Activated CD4-positive, alpha-beta T cell treated with anti-CD3 and anti-CD28 coated beads for 4 hours (primary cell): ENCODE measurements around the gene DCC.

Source experiments
- DNase-seq, 2 donors: peaks; one replicate each; pipeline ENCODE4 v3.0.0-alpha.2; 2020

Gene DCC

DNA sequence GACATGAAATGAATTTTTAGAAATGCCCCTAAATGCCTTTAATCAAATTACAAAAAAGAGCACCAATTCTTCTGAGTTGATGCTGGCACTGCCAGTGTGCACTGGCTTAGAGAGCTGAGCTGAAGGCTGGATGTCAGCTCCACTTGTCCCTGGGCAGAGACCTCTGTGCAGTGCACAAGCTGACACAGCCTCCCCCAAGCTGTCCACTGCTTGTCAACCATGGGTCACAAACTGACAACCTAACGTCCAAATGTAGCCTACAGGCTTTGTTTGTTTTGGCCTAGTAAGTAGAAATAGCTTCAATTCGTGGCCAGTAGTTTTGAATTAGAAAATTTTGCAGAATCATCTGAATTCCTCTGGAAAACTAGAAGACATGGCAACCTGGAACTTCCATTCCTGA is 605.6 kb downstream of the DCC start:
- DNase-seq = no peak

DNA sequence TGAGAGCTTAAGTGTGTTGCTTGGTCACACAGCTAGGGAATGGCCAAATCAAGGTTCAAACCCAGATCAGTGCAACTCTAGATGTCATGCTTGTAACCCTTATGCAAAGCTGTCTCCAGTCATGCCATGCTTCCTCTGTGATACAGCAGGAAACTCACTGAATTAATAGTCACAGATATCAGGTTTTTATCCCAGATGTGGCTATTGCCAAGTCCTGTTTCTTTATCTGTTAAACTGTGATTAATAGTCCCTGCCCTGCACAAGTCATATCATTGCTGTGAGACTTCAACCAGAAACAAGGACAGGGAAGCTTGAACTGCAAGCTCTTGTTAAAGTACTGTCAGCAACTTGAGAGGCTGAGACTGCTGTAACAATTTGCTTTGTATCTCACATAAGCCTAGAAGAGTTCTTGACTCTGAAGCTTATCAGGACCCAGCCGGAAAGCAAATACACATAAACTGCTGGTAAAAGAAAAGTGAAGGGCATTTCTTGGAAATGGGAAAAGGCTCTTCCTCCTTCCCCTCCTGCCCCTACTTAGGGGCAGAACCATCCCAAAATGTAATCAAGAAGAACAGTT is 609.0 kb downstream of the DCC start:
- DNase-seq = no peak

DNA sequence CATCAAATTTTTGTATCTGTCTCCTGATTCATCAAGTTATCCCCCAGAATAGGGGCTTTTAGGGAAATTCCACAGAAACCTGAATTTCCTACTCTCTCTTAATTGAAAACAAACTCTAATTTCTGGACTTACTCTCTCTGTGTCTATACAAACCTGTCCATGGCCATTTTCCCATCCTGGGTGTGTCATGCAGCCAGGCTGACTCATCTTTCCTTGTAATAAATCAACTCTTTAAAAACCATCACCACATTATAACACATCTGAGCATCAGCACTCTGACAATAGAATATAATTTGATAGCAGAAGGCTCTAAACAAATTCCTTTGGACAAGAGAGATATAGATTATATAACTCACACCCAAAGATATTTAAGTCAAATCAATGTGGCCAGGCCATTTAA is 610.2 kb downstream of the DCC start:
- DNase-seq = no peak

DNA sequence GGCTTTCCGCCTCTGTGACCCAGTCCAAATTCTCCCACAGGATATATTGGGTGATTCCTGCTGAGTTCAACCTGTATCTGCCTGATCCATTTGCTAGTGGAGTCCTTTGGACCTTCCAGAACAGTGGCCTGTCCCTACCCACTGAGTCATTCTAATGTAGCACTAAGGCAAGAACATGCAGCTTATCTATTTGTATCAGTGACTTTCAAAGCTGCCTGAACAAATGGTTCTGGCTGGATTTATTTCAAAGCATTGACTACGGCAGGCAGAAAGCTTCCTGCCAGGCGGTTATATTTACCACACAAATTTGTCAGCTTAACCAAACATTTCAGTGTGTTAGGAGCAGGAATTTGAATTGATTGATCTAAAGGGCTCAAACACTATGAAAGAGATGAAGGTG is 613.4 kb downstream of the DCC start:
- no peak for DNase-seq

DNA sequence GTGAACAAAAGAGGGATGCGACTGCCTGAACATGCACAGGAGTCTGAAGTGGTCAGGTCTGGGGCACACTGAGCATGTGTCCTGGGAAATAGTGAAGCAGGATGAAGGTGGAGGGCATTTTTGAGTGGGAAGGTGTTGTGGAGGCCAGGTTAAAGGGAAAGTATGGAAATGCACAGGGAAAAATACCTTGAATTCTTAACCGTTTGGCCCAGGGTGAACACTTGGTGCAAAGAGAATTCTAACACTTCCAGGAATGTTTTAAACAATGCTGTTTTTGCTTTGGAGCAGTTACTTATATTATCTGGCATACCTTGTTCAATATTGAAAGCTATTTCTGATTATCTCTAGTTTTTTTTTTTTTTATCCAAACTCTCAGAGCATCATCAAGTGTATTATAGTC is 623.5 kb downstream of the DCC start:
- DNase-seq = no peak

DNA sequence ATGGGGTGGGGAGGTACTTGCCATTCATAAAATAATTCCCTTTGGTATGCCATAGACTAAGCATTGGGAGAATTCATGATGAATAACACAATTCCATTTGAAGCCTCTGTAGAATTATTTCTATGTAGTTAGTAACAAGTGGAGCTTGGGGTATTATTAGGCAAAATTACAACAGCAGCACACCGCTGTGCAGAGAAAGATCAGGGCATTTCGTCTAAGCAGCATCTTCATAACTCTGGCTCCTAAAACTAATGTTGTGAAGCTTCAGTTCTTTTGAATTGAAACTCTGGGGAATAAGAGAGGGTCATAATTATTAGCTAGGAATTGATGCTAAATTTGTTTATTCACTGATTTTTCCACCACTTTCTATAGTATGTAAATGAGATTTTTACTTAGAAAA is 630.7 kb downstream of the DCC start:
- no peak for DNase-seq

DNA sequence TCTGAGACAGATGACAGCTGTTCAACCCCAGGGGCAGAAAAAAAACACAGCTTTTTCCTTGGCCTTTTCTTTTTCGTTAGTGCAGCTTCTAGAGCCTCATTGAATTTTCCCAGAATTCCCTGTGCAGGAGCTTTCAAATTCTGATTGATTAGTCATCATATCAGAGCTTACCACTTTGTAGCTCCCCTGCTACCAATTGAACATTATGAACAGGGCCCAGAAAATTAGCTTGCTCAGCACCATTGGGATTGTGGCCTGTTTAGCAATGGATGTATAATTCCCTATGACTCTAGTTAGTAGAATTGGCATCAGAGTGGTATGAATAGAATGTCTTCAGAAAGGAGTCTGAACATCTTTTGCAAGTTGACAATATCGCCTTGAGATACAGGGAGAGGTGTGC is 631.1 kb downstream of the DCC start:
- DNase-seq = no peak

DNA sequence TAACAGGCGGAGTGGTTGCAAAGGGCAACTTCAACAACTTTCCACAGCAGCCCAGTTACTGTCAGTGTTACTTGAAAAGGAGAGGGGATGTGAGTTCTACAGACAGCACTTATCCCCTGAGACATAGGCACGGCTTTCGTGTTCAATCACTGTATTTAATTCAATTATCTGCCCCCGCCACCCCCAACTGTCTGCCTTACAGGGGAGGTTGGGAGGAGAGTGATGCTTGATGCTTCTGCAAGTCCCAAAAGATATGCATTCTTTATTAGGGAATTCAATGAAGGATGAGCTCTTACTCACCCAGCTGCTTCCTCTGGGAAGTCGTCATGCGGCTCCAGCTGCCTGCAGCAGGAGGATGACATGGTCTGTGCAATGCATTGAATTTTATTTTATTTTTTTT is 639.9 kb downstream of the DCC start:
- DNase-seq = no peak

DNA sequence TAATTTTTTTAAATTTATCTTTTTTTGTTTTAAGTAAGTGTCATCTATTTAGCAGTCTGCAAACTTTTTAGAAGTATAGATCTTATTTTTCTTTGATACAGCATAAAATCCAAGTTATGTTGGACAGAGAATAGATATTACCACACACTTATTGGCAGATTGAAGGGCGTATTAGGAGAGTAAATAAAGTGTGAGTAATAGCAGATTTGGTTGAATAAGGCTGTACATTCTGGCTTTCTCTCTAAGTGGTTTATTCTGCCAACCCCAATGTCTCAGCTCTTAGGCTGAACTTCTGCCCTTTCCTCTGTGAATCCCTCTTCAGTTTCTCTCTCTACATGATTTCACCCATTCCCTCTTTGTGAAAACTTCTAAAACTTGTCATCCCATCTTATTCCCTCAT is 651.2 kb downstream of the DCC start:
- no peak for DNase-seq

DNA sequence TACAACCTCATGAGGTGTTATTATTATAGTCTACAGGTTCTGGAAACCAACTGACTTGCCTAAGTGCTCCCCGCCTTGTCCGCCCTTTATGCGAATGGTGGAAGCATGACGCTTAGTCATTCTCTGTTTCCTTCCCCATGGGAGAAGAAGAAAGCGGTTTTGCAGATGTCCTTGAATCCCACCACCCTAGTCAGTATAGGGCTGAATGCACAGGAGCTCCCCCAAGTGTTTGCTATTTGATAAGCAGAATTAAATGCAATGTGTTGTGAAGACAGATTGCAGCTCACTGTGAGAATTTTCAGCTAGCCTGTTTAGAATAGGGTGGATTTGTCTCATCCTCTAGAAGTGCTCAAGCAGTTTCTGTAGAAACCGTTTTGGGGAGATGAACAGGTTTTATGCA is 652.0 kb downstream of the DCC start:
- no peak for DNase-seq

DNA sequence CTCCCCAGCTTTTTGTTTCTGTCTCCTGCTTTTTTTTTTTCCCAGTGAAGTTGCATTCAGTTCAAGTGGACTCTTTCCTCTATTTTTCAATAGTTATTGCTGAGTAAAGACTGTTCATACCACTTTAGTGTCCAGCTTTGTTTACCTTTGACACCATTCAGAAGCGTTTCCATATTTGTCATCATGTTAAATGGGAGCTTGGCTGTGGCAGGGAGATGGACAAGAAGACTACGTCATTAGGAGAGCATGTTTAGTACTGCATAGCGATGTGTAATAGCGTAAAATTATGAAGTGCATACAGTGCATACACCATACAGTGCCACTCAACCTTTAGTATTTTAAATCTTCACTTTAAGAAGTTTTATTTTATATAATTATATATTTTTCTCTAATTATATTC is 655.9 kb downstream of the DCC start:
- DNase-seq = no peak

DNA sequence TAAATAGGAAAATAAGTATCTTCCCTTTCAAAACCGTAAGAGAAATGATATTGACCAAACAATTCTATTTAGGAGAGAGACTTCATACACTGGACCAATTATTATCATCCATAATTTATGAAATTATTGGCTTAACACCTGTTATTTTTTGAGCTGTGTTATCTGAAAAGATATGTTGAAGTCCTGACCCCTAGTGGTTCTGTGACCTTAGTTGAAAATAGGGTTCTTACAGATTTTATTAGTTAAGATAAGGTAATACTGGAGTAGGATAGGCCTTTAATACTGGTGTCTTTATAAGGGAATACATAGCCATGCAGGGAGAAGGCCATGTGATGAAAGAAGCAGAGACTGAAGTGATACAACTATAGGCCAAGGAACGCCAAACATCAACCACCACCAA is 659.6 kb downstream of the DCC start:
- DNase-seq = no peak

DNA sequence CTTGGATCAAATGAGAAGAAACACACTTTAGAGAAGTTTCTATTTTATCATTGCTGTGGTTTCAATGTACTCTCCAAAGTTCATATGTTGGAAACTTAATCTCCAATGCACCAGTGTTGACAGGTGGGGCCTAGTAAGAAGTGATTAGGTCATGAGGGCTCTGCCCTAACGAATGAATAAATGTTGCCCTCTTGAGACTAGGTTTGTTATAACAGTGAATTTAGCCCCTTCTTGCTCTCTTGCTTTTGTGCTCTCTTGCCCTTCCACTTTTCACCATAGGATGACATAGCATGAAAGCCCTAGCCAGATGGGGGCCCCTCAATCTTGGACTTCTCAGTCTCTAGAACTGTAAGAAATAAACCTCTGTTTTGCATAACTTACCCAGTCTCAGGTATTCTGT is 664.8 kb downstream of the DCC start:
- DNase-seq = no peak

DNA sequence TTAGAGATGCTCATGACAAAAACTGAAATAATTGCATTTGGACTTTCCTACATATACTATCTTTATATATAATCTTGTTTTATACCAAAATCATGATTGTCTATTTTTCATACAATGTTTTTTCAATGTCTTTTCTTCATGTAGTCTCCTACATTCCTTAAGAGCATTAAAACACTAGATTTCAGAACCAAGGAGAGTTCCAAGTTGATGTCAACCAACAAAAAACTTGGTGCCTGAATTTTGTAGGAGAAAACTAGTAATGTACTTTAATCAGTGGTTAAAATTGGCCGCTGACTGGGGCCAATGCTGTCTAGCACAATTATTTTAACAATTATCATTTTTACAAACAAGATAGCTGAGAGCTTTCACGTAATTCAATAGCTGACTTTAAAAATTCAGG is 678.8 kb downstream of the DCC start:
- no peak for DNase-seq

DNA sequence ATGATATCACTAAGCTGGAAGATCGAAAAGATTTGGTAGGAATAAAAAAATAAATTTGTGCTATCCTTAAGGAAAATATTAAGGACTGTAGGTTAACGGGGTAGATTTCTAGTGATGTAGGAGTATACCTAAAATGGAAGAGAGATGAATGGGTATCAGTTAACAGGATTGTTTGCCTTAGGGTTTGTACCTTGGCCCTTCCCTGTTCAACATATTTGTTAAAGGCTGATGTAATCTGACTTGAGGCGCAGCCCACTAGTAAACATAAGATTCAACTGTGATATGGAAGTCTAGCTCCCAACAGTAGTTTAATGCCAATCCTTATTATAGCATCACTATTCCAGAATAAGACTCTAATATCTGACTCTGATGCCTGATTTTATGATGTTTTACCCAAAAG is 685.2 kb downstream of the DCC start:
- DNase-seq = no peak

DNA sequence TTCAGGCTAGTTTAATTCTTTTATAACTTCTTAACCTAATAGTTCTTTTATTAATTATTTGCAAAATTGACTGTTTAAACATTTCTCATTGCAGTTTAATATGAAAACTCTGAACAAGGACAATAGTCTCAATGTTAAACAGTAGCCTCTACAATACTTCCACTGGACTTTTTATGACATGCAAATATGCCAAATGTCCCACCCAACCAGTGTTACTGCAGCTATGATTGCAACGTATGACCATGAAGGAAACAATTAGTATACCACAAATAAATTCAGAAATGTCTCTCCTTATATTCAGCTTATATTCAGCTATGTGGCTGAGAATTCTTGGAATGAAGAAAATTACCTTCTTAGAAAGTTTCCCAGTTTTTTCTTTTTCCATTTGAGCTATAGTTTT is 688.6 kb downstream of the DCC start:
- no peak for DNase-seq

DNA sequence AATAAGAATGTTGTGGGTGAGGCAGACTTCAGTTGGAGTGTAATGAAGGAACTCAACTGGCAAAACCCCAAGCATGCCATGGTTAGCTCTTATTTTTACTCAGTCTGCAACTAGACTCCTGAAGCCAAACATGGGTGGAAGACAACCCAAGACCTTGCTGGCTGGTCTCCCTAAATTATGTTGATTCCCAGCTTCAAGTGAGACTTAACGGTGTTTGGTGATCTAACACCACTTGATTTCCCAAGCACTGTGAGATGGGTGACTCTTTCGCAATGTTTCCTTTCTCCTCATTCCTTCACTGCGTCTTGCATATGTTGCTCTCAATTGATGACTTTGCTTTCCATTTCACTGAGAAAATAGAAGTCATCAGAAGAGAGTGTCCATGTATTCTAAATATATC is 693.1 kb downstream of the DCC start:
- DNase-seq = no peak

DNA sequence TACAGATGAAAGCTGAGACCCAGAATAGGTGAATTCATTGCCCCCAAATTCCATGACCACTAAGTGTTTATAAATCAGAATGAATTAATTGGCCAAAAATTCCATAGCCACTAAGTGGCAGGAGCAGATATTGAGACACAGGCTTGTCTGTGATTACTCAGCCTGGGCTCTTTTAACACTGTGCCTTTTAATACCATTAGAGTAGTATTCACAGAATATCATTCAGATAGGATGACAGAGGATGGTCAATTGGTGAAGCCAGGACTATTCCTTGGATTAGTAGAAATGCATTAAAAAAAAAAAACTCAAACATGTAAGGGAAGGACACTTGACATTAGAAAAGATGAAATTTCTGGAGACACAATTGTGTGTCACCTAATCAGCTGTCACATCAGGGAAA is 698.6 kb downstream of the DCC start:
- DNase-seq = no peak

DNA sequence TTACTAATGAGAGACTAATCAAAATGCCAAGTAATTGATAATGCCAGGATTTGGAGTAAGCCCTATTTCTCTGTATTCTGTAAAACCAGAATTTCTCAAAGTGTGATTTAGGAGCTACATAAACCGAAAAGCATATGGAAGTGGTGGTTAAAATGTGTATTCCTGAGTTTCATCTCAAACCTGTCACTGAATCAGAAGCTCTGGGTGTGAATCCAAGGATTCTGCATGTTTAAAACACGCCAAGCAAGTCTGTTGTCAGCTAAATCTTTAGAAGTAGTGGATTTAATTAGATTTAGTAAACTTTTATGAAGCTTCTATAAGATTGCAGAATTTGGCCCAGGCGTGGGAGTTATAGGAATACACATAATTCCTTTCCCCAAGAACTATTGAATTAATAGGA is 700.3 kb downstream of the DCC start:
- no peak for DNase-seq

DNA sequence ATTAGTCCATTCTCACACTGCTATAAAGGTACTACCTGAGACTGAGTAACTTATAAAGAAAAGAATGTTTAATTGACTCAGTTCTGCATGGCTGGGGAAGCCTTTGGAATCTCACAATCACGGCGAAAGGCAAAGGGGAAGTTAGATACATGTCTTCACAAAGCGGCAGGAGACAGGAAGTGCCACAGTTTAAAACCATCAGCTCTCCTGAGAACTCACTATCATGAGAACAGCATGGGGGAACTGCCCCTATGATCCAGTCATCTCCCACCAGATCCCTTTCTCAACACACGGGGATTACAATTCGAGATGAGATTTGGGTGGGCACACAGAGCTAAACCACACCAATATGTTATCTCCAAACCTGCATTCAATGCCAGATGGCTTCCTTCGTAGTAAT is 716.1 kb downstream of the DCC start:
- DNase-seq = no peak

DNA sequence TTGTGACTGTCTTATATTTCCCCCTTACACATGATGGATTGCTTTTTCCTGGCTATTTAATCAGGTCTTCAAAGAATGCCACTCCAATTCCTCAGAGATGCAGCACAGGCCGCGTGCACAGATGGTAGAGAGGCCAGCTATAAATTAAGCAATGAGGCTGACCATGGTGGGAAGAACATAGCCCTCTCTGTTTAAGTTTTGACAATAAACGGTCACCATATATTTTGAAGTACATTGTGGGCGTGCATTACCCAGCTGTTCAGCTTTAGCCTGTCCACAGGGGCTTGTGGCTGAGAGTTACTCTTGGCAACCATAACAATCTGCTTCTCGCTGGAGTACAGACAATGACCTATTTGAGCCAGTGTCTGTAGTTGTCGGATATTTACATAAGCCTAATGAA is 730.8 kb downstream of the DCC start:
- DNase-seq = no peak

DNA sequence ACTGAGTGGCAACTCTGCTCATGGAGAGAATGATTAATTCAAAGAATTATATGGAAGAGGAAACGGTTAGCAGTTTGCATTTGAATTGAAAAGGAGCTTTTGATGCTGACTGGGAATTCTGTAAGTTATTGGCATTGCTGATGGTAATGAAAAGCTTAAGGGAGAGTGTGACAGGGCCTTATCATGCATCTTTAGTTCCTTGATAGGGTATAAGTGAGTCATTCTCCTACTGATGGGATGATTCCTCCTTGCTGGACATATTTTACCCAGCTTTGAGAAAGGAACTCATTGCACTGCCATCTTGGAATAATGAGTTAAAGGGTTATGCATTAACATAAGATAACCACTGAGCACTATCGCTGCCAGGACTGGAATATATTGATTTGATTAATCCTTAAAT is 740.7 kb downstream of the DCC start:
- no peak for DNase-seq

DNA sequence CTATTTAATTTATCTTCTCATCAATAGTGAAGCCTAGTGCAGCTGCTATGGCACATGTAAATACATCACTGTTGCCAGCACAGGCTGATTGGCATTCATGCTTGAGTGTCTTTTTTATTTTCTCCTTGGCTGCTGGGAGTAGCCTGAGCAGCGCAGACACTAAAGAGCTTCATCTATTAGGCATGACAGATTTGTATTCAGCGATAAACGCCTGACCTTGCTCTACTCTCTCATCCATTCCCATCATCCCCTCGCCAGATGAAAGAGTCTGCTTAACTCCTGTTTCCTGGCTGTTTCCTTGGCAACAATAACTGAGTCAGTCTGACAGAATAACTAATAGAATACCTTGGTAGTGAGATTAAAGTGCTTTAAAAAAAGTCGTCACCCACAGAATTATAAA is 753.6 kb downstream of the DCC start:
- no peak for DNase-seq

DNA sequence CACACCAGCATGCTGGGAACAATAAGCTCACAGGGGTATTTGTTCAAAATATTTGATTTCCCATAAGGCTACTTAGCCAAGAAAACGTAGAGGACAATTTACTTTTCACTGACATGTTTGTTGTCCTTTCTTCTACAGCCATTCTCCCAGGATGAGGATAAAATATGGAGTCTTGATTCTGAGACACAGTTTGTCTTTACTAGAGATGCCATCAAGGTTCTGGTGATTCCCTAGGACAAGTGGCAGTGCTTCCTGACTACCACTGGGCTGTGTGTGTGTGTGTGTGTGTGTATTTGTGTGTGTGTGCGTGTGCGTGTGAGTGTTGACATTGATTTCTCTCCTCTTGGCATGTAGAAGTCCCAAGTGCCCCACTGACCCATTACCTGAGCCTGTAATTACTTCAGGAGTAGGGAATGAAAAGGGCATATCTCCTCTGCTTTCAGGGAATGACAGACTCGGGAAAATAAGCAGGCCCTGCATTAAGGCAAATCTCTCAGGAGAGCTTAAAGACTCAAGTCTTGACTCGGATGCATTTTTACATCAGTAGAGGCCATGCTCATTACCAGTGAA is 761.6 kb downstream of the DCC start:
- no peak for DNase-seq

DNA sequence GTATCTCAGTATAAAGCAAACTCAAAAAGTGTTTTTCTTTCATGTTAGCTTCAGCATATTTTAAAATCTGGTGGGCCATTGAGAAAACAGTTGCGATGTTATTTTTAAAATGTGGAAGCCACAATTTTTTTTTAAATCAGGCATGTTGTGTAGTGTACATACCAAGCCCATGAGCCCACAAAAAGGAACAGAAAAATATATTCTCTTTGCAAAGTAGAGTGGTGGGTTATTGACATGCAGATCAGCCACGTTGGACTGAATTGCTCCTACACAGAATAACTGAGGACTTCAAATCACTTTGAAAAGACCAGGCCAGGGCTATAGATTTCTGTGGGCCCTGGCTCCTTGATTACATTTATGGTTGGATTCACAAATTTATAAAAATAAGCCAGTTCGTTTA is 774.4 kb downstream of the DCC start:
- no peak for DNase-seq
